HG02840 (cell line): ENCODE data around the gene RPRD2.

ENCODE experiments used
- ATAC-seq: cut with Tn5 transposase; IDR thresholded peaks from one replicate; pipeline ENCODE4 v1.9.1; 2021; ENCODE audit warnings: mild to moderate bottlenecking, moderate library complexity, moderate number of reproducible peaks; ENCODE audit not compliant: unreplicated experiment, low FRiP score

Gene RPRD2

GRCh38 chr1:150511985-150512660 is 148.2 kb downstream of the RPRD2 start:
- ATAC-seq = no peak

- ATAC-seq = no peak
These were observed 148.9 kb downstream of the RPRD2 start for GRCh38 chr1:150512846-150513245.

GRCh38 chr1:150513351-150513791 is 149.4 kb downstream of the RPRD2 start:
- ATAC-seq = no peak

- no peak for ATAC-seq
These were observed 150.3 kb downstream of the RPRD2 start for GRCh38 chr1:150514260-150514659.

- ATAC-seq = no peak
These were observed 151.0 kb downstream of the RPRD2 start for GRCh38 chr1:150514913-150515327.

- peak; percentile 97 for ATAC-seq
These were observed 151.5 kb downstream of the RPRD2 start, which contains the start of gene FALEC for GRCh38 chr1:150515328-150516049. Gene FALEC, plus strand, starts transcription at chr1:150515752.

GRCh38 chr1:150516050-150516591 is 152.2 kb downstream of the RPRD2 start:
- no peak for ATAC-seq

GRCh38 chr1:150516616-150517015 is 152.7 kb downstream of the RPRD2 start:
- no peak for ATAC-seq

GRCh38 chr1:150521196-150521968 is 157.4 kb downstream of the RPRD2 start:
- ATAC-seq = no peak

GRCh38 chr1:150525348-150525747 is 161.4 kb downstream of the RPRD2 start:
- ATAC-seq = no peak
